HCT116 (cell line): ENCODE results near the gene CARD16. TPM values are rescaled to one million over a fixed set of nuclear protein-coding genes. Genes with fewer than 3 reads are reported as not detected.

Source experiments
- ATAC-seq: fragments of 200-7000 bp; cut with Tn5 transposase; 2 replicates; pipeline ENCODE4 v1.9.1; 2020; ENCODE audit warnings: mild to moderate bottlenecking, moderate library complexity
- BruUV-seq: library from RNA; stranded (reverse); fragments of 400-500 nt; replicated peaks from 2 replicates; lab custom pipeline; 2021; lab: Mats Ljungman, UMichigan
- CTCF ChIA-PET: fragments of 300-600 bp; sonication (Branson Sonifier 250); formaldehyde crosslinking; loops from one replicate; lab custom pipeline; 2021; ENCODE audit warnings: antibody characterized with exemption; lab: Charles Lee
- POLR2A ChIA-PET: fragments of 300-600, 350-600 bp; sonication (Branson Sonifier 250); formaldehyde crosslinking; loops from one replicate; lab custom pipeline; 2021; ENCODE audit warnings: antibody characterized with exemption; lab: Charles Lee
- RAD21 ChIA-PET, 2 experiments: fragments of 300-600 bp; sonication (Branson Sonifier 250); formaldehyde crosslinking; loops; one replicate each; lab custom pipeline; 2023; ENCODE audit warnings: low total read pairs in 2 of 2; ENCODE audit not compliant: uncharacterized antibody in 2 of 2, unreplicated experiment in 2 of 2, low non-redundant PET in 1 of 2; lab: Charles Lee
- DNase-seq: peaks from one replicate; pipeline ENCODE4 v3.0.0-alpha.2; 2010; ENCODE audit warnings: low read depth, low spot score
- H2AFZ ChIP-seq: fragments of 200-600 bp; shearing (Covaris generic), sonication (generic); 2 replicates; pipeline ENCODE4 v1.6.1; 2017; ENCODE audit warnings: low read depth, mixed run types, mixed read lengths, antibody characterized with exemption, low read length; ENCODE audit not compliant: poor library complexity, severe bottlenecking
- H3K27ac ChIP-seq: 2 replicates; pipeline ENCODE4 v1.5.1; 2012; ENCODE audit warnings: low read depth, low read length
- H3K27me3 ChIP-seq: fragments of 200-600 bp; sonication (generic); 2 replicates; pipeline ENCODE4 v1.6.1; 2016; ENCODE audit warnings: mixed run types, low read length, mixed read lengths; ENCODE audit not compliant: insufficient read depth
- H3K36me3 ChIP-seq, 2 experiments: fragments of 200-500 bp in 1 of 2; fragments of 200-600 bp in 1 of 2; sonication (Bioruptor generic) in 1 of 2; sonication (generic) in 1 of 2; 2 replicates each; pipeline versions ENCODE4 v1.5.1 to v1.6.1; 2014 to 2016; ENCODE audit warnings: low read length in 2 of 2, inconsistent platforms in 1 of 2, mixed read lengths in 1 of 2, mixed run types in 1 of 2; ENCODE audit not compliant: insufficient read depth in 2 of 2, control insufficient read depth in 1 of 2
- H3K4me1 ChIP-seq, 2 experiments: fragments of 200-600 bp in 1 of 2; sonication (generic) in 1 of 2; 2 replicates each; pipeline versions ENCODE4 v1.5.1 to v1.6.1; 2012 to 2017; ENCODE audit warnings: low read length in 2 of 2, inconsistent platforms in 1 of 2, mild to moderate bottlenecking in 1 of 2, mixed read lengths in 1 of 2, mixed run types in 1 of 2, moderate library complexity in 1 of 2; ENCODE audit not compliant: insufficient read depth in 2 of 2, control insufficient read depth in 1 of 2
- H3K4me2 ChIP-seq: fragments of 200-600 bp; sonication (generic); 2 replicates; pipeline ENCODE4 v1.6.1; 2017; ENCODE audit warnings: mixed run types, low read length, mixed read lengths
- H3K4me3 ChIP-seq, 2 experiments: fragments of 200-600 bp in 1 of 2; sonication (generic) in 1 of 2; replicated peaks in 1 of 2; 2 replicates each; pipeline ENCODE4 v1.5.1; 2011 to 2016; ENCODE audit warnings: low read length in 2 of 2, control low read depth in 1 of 2, low read depth in 1 of 2, mild to moderate bottlenecking in 1 of 2, mixed read lengths in 1 of 2, mixed run types in 1 of 2
- H3K79me2 ChIP-seq: fragments of 200-600 bp; sonication (generic); 2 replicates; pipeline ENCODE4 v1.6.1; 2017; ENCODE audit warnings: mild to moderate bottlenecking, mixed run types, low read length, moderate library complexity, mixed read lengths; ENCODE audit not compliant: insufficient read depth
- H3K9ac ChIP-seq: fragments of 200-600 bp; sonication (generic); 2 replicates; pipeline ENCODE4 v1.6.1; 2016; ENCODE audit warnings: low read length, mixed read lengths
- H3K9me2 ChIP-seq: fragments of 200-600 bp; sonication (generic), shearing (Covaris generic); 2 replicates; pipeline ENCODE4 v1.6.1; 2017; ENCODE audit warnings: mixed run types, mild to moderate bottlenecking, moderate library complexity; ENCODE audit not compliant: insufficient read depth
- H3K9me3 ChIP-seq, 2 experiments: fragments of 200-500 bp in 1 of 2; fragments of 200-600 bp in 1 of 2; sonication (Bioruptor generic) in 1 of 2; sonication (generic) in 1 of 2; 2 replicates each; pipeline ENCODE4 v1.6.1; 2014 to 2017; ENCODE audit warnings: low read length in 2 of 2, mixed read lengths in 2 of 2, inconsistent platforms in 1 of 2, low read depth in 1 of 2, mild to moderate bottlenecking in 1 of 2, mixed run types in 1 of 2, moderate library complexity in 1 of 2; ENCODE audit not compliant: control insufficient read depth in 1 of 2, insufficient read depth in 1 of 2
- H4K20me1 ChIP-seq: fragments of 200-600 bp; sonication (generic), shearing (Covaris generic); 2 replicates; pipeline ENCODE4 v1.6.1; 2017; ENCODE audit warnings: mixed run types, mild to moderate bottlenecking, moderate library complexity; ENCODE audit not compliant: insufficient read depth
- CBX3 ChIP-seq: IDR thresholded peaks from 2 replicates; pipeline ENCODE4 v1.6.1; 2012; ENCODE audit warnings: low read depth
- CEBPB ChIP-seq: IDR thresholded peaks from 2 replicates; pipeline ENCODE4 v1.6.1; 2012; ENCODE audit warnings: low read depth
- EGR1 ChIP-seq: IDR thresholded peaks from 2 replicates; pipeline ENCODE4 v1.6.1; 2012; ENCODE audit warnings: low read depth
- ELF1 ChIP-seq: IDR thresholded peaks from 2 replicates; pipeline ENCODE4 v1.6.1; 2012; ENCODE audit warnings: low read depth, borderline replicate concordance
- EZH2 ChIP-seq: fragments of 200-600 bp; sonication (generic); IDR thresholded peaks from 2 replicates; pipeline ENCODE4 v1.6.1; 2017; ENCODE audit warnings: antibody characterized with exemption, mixed run types
- FOSL1 ChIP-seq: IDR thresholded peaks from 2 replicates; pipeline ENCODE4 v1.6.1; 2012; ENCODE audit warnings: low read depth
- JUND ChIP-seq: IDR thresholded peaks from 2 replicates; pipeline ENCODE4 v1.6.1; 2012
- POLR2A ChIP-seq: IDR thresholded peaks from 2 replicates; pipeline ENCODE4 v1.7.0; 2011; ENCODE audit warnings: borderline replicate concordance; ENCODE audit not compliant: insufficient read depth, insufficient read length; ENCODE audit errors: extremely low read depth
- POLR2AphosphoS5 ChIP-seq: IDR thresholded peaks from 2 replicates; pipeline ENCODE4 v1.6.1; 2011; ENCODE audit warnings: mild to moderate bottlenecking, low read depth, low read length, moderate library complexity
- RAD21 ChIP-seq: IDR thresholded peaks from 2 replicates; pipeline ENCODE4 v1.6.1; 2012; ENCODE audit warnings: low read depth, mild to moderate bottlenecking
- REST ChIP-seq: IDR thresholded peaks from 2 replicates; pipeline ENCODE4 v1.6.1; 2012; ENCODE audit warnings: low read depth
- SIN3A ChIP-seq: IDR thresholded peaks from 2 replicates; pipeline ENCODE4 v1.6.1; 2012; ENCODE audit warnings: low read depth
- SP1 ChIP-seq: IDR thresholded peaks from 2 replicates; pipeline ENCODE4 v1.6.1; 2012; ENCODE audit warnings: low read depth
- SRF ChIP-seq: IDR thresholded peaks from 2 replicates; pipeline ENCODE4 v1.6.1; 2012; ENCODE audit warnings: low read depth
- TCF7L2 ChIP-seq: IDR thresholded peaks from 2 replicates; pipeline ENCODE4 v1.7.0; 2011; ENCODE audit warnings: borderline replicate concordance, inconsistent platforms; ENCODE audit not compliant: insufficient read depth, insufficient read length; ENCODE audit errors: extremely low read depth
- YY1 ChIP-seq: IDR thresholded peaks from 2 replicates; pipeline ENCODE4 v1.6.1; 2011; ENCODE audit warnings: low read length, low read depth, moderate library complexity, mild to moderate bottlenecking; ENCODE audit not compliant: insufficient replicate concordance; ENCODE audit errors: extremely low read depth
- ZBTB33 ChIP-seq: IDR thresholded peaks from 2 replicates; pipeline ENCODE4 v1.6.1; 2011; ENCODE audit warnings: mild to moderate bottlenecking, low read length, moderate library complexity; ENCODE audit not compliant: insufficient replicate concordance; ENCODE audit errors: extremely low read depth
- ZNF274 ChIP-seq: fragments of 200-500 bp; sonication (Bioruptor generic); IDR thresholded peaks from 2 replicates; pipeline ENCODE4 v1.6.1; 2014; ENCODE audit warnings: mild to moderate bottlenecking, low read depth, low read length, inconsistent platforms
- intact Hi-C: fragments of 100-400 bp; cut with micrococcal nuclease; formaldehyde crosslinking; loops from 2 replicates; pipeline ENCODE4 v1.10.0; 2022
- total RNA-seq: library from RNA; stranded (reverse); gene quantifications from one replicate; pipeline ENCODE4 v1.2.1, GENCODE V29; 2021; ENCODE audit not compliant: unreplicated experiment

The CARD16 gene
- total RNA-seq, 1 experiment from 2014 or later = not detected

- Histone ChIP-seq H3K9me2 (no peaks in the 10 kb centered on the region), H3K27me3 (no peaks in the 10 kb centered on the region), H2AFZ (no peak overlapping the region), H3K9ac (no peak overlapping the region), H3K9me3 (no peaks in the 10 kb centered on the region), H3K4me1 (no peaks in the 10 kb centered on the region), H3K27ac (no peak overlapping the region), H4K20me1 (no peaks in the 10 kb centered on the region), H3K36me3 (no peaks in the 10 kb centered on the region), H3K79me2 (no peaks in the 10 kb centered on the region)
- intact Hi-C loops = no loop called here
- ChIA-PET RAD21 (no interaction called here), POLR2A (no interaction called here), CTCF (no interaction called here)
- no peak for ATAC-seq
- TF ChIP-seq RAD21 (no peak), ZBTB33 (no peak), CEBPB (no peak), TCF7L2 (no peak), POLR2AphosphoS5 (no peak), EGR1 (no peak), CBX3 (no peak), SP1 (no peak), POLR2A (no peak), FOSL1 (no peak), YY1 (no peak), SIN3A (no peak), ELF1 (no peak), SRF (no peak), REST (no peak), EZH2 (no peak), ZNF274 (no peak), JUND (no peak)
- TF ChIP-seq, all 23 proteins: peak for 0
- Histone ChIP-seq H3K4me3 (no peak overlapping the region), H3K4me2 (no peak overlapping the region)
- no TSS peak for BruUV-seq
- DNase-seq = no peak
These were observed 12.3 kb upstream of the CARD16 start for GRCh38 chr11:105057432-105057831.
